Tibial nerve (tissue), 4 donors: Measurements from ENCODE around the gene SETD1A. TPM values are rescaled to one million over a fixed set of nuclear protein-coding genes. Genes with fewer than 3 reads are reported as not detected.

Experiments used
- DNase-seq, 2 donors: peaks; one replicate each; pipeline ENCODE4 v3.0.0-alpha.2; 2019; ENCODE audit warnings: low spot score in 2 of 2
- H3K27ac ChIP-seq, 4 donors: fragments of 200-600 bp; sonication (generic) in 3 of 4; one replicate each; pipeline ENCODE4 v1.5.1; 2017 to 2019; ENCODE audit warnings: mild to moderate bottlenecking in 1 of 4
- H3K27me3 ChIP-seq, 2 donors: fragments of 200-600 bp; sonication (generic) in 1 of 2; one replicate each; pipeline versions ENCODE4 v1.5.1 to v1.6.0; 2017 to 2019
- H3K36me3 ChIP-seq, 3 donors: fragments of 200-600 bp; sonication (generic); one replicate each; pipeline ENCODE4 v1.5.1; 2018 to 2019
- H3K4me1 ChIP-seq, 4 donors: fragments of 200-600 bp; sonication (generic) in 3 of 4; one replicate each; pipeline ENCODE4 v1.5.1; 2017 to 2019
- H3K4me3 ChIP-seq, 4 donors: fragments of 200-600 bp; sonication (generic) in 3 of 4; one replicate each; pipeline ENCODE4 v1.5.1; 2017 to 2019; ENCODE audit warnings: mild to moderate bottlenecking in 1 of 4, moderate library complexity in 1 of 4
- H3K9me3 ChIP-seq, 4 donors: fragments of 200-600 bp; sonication (generic) in 3 of 4; one replicate each; pipeline ENCODE4 v1.5.1; 2017 to 2019
- EP300 ChIP-seq, 2 donors: sonication (generic); formaldehyde crosslinking; IDR thresholded peaks; one replicate each; pipeline ENCODE4 v1.6.1; 2017; ENCODE audit warnings: antibody characterized with exemption in 2 of 2, mild to moderate bottlenecking in 1 of 2
- POLR2A ChIP-seq, 2 donors: fragments of 450-650 bp; IDR thresholded peaks; one replicate each; pipeline ENCODE4 v1.6.1; 2017; ENCODE audit warnings: antibody characterized with exemption in 2 of 2, mild to moderate bottlenecking in 2 of 2, moderate library complexity in 2 of 2
- WGBS, 2 donors: methylation state at CpG; one replicate each; pipeline ENCODE4 v1.1.5; 2018; 5-methylcytosine and 5-hydroxymethylcytosine counted together
- total RNA-seq, 4 donors: library from RNA; depleted of rRNA; stranded (reverse); fragments of >200 nt; gene quantifications; one replicate each; pipeline ENCODE4 v1.1.0, GENCODE V29; 2016
- TF ChIP-seq, protein P1 (sequence below), 5 experiments: fragments of 200-600 bp in 3 of 5; fragments of 450-650 bp in 2 of 5; sonication (generic) in 3 of 5; IDR thresholded peaks; one replicate each; pipeline ENCODE4 v1.5.1; 2016 to 2019; ENCODE audit warnings: antibody characterized with exemption in 5 of 5, mild to moderate bottlenecking in 3 of 5, moderate library complexity in 2 of 5

The SETD1A gene
- total RNA-seq, 4 donors from 2014 or later: 7.9 to 17.1 (median 10.7) TPM

GRCh38 chr16:30971298-30971697 lies 13.7 kb downstream of the SETD1A start:
- H3K4me3 ChIP-seq: no peak overlapping the region
- no peak overlapping the region for H3K27ac ChIP-seq
- H3K9me3 ChIP-seq: no peaks in the 10 kb centered on the region
- DNase-seq: no peak
- 93 to 96% methylated on average over 14 of the region's 14 CpGs for WGBS, 2 donors
- H3K27me3 ChIP-seq: no peaks in the 10 kb centered on the region
- peaks cover 3 to 100% (median 37%) of the 10 kb centered on the region in 3 donors for H3K36me3 ChIP-seq
- TF ChIP-seq EP300 (IDR thresholded peaks at IDR 0.05): no peak
- no peak for TF ChIP-seq POLR2A (IDR thresholded peaks at IDR 0.05)
- TF ChIP-seq, protein P1, sequence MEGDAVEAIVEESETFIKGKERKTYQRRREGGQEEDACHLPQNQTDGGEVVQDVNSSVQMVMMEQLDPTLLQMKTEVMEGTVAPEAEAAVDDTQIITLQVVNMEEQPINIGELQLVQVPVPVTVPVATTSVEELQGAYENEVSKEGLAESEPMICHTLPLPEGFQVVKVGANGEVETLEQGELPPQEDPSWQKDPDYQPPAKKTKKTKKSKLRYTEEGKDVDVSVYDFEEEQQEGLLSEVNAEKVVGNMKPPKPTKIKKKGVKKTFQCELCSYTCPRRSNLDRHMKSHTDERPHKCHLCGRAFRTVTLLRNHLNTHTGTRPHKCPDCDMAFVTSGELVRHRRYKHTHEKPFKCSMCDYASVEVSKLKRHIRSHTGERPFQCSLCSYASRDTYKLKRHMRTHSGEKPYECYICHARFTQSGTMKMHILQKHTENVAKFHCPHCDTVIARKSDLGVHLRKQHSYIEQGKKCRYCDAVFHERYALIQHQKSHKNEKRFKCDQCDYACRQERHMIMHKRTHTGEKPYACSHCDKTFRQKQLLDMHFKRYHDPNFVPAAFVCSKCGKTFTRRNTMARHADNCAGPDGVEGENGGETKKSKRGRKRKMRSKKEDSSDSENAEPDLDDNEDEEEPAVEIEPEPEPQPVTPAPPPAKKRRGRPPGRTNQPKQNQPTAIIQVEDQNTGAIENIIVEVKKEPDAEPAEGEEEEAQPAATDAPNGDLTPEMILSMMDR (IDR thresholded peaks at IDR 0.05): no peak
- H3K4me1 ChIP-seq: no peaks in the 10 kb centered on the region

GRCh38 chr16:30972872-30973271 lies 15.3 kb downstream of the SETD1A start:
- peaks cover 3 to 100% (median 37%) of the 10 kb centered on the region in 3 donors for H3K36me3 ChIP-seq
- no peaks in the 10 kb centered on the region for H3K27me3 ChIP-seq
- H3K9me3 ChIP-seq: no peaks in the 10 kb centered on the region
- WGBS, 2 donors: 61 to 78% methylated on average over 7 of the region's 7 CpGs
- no peaks in the 10 kb centered on the region for H3K4me1 ChIP-seq
- H3K4me3 ChIP-seq: no peak overlapping the region
- no peak for DNase-seq
- TF ChIP-seq, protein P1 (IDR thresholded peaks at IDR 0.05): no peak
- TF ChIP-seq POLR2A (IDR thresholded peaks at IDR 0.05): no peak
- no peak for TF ChIP-seq EP300 (IDR thresholded peaks at IDR 0.05)
- H3K27ac ChIP-seq: no peak overlapping the region

DNA sequence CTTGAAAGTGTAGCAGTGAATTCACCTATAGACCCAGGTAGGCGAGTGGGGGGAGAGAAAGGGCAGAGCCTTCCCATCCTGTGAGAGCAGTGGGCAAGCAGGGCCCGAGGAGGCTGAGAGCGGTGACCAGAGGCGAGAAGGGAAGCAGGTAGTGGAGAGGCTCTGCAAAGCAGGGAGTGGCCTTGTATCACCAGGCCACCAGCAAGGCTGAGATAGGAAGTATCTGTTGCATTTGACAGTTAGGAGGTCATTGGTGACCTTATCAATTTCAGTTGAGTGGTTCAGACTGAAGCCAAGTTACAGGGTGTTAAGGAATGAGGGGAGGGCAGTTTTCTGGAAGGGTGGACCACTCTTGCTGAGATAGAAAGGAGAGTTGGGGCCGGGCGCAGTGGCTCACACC lies 16.8 kb downstream of the SETD1A start:
- TF ChIP-seq, protein P1 (IDR thresholded peaks at IDR 0.05): no peak
- TF ChIP-seq POLR2A (IDR thresholded peaks at IDR 0.05): no peak
- no peak for TF ChIP-seq EP300 (IDR thresholded peaks at IDR 0.05)
- H3K36me3 ChIP-seq: peaks cover 3 to 100% (median 37%) of the 10 kb centered on the region in 3 donors
- no peaks in the 10 kb centered on the region for H3K4me1 ChIP-seq
- H3K27ac ChIP-seq: no peak overlapping the region
- no peak overlapping the region for H3K4me3 ChIP-seq
- no peaks in the 10 kb centered on the region for H3K27me3 ChIP-seq
- DNase-seq: no peak
- WGBS, 2 donors: 92 to 96% methylated on average over 6 of the region's 6 CpGs
- H3K9me3 ChIP-seq: no peaks in the 10 kb centered on the region

DNA sequence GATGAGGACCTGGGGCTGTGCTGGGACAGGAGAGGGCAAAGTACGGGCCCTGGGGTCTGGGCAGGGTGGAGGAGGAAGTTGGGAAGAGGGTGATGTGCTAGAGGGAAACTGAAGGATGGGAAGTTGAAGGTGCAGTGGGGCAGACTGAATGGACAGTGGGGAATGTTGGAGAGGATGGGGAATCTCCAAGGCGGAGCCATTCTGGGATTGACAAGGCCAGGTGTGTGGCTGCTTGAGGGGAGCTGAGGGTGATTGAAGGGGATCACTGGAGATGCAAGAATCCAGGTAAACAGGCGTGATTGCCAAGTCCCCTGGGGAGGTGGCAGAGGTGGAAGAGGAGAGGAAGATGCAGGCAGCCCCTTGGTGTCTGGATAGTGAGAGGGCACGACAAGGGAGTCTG lies 18.9 kb downstream of the SETD1A start:
- Histone ChIP-seq H3K9me3 (no peaks in the 10 kb centered on the region), H3K27me3 (no peaks in the 10 kb centered on the region), H3K27ac (no peak overlapping the region), H3K4me1 (no peaks in the 10 kb centered on the region), H3K36me3 (peaks cover 3 to 100% (median 31%) of the 10 kb centered on the region in 3 donors), H3K4me3 (no peak overlapping the region)
- DNase-seq: no peak
- 85 to 91% methylated on average over 4 of the region's 4 CpGs for WGBS, 2 donors
- TF ChIP-seq, protein P1 (IDR thresholded peaks at IDR 0.05): no peak
- TF ChIP-seq EP300 (IDR thresholded peaks at IDR 0.05): no peak
- TF ChIP-seq POLR2A (IDR thresholded peaks at IDR 0.05): no peak

GRCh38 chr16:30977502-30977901 lies 19.9 kb downstream of the SETD1A start:
- DNase-seq: no peak
- H3K36me3 ChIP-seq: peaks cover 3 to 100% (median 27%) of the 10 kb centered on the region in 3 donors
- 75 to 85% methylated on average over 17 of the region's 17 CpGs for WGBS, 2 donors
- no peak overlapping the region for H3K4me3 ChIP-seq
- no peak overlapping the region for H3K27ac ChIP-seq
- H3K4me1 ChIP-seq: no peaks in the 10 kb centered on the region
- no peak for TF ChIP-seq POLR2A (IDR thresholded peaks at IDR 0.05)
- TF ChIP-seq EP300 (IDR thresholded peaks at IDR 0.05): no peak
- TF ChIP-seq, protein P1 (IDR thresholded peaks at IDR 0.05): no peak
- H3K9me3 ChIP-seq: no peaks in the 10 kb centered on the region
- no peaks in the 10 kb centered on the region for H3K27me3 ChIP-seq
